ENCODE results near the gene ATP11C.
A peak's percentile ranks its signal among the peaks of the same experiment; 100 is the strongest.
"Not testable (repeated sequence)": the region's sequence is repeated elsewhere in the genome, so short reads cannot be mapped to it uniquely, and the experiment has no call there.

The ATP11C gene

DNA sequence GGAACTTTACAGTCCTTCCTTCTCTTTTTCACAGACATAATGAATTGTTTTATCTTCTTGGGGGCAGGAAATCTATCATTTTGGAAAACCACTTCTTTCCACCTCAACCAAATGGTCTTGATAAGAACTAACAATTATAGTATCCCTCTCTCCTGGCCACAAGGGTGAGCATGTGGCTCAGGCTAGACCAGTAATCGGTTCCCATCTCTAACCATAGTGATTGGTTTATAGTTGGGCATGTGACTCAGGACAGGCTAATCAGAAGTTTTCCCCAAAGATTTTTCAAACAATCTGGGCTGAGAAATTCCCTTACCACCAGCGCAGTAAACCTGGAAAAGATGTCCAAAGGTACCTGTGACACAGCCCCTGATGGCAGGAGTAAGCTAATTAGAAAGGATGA is 36.4 kb upstream of the ATP11C start:
- TF ChIP-seq, protein P1, sequence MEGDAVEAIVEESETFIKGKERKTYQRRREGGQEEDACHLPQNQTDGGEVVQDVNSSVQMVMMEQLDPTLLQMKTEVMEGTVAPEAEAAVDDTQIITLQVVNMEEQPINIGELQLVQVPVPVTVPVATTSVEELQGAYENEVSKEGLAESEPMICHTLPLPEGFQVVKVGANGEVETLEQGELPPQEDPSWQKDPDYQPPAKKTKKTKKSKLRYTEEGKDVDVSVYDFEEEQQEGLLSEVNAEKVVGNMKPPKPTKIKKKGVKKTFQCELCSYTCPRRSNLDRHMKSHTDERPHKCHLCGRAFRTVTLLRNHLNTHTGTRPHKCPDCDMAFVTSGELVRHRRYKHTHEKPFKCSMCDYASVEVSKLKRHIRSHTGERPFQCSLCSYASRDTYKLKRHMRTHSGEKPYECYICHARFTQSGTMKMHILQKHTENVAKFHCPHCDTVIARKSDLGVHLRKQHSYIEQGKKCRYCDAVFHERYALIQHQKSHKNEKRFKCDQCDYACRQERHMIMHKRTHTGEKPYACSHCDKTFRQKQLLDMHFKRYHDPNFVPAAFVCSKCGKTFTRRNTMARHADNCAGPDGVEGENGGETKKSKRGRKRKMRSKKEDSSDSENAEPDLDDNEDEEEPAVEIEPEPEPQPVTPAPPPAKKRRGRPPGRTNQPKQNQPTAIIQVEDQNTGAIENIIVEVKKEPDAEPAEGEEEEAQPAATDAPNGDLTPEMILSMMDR (IDR thresholded peaks at IDR 0.05; ENCODE audit: insufficient read depth, low read length, poor library complexity, severe bottlenecking) = no peak
- H3K27me3 ChIP-seq (replicated peaks; ENCODE audit: control insufficient read depth, insufficient read depth, low read length) = no peaks in the 10 kb centered on the region
- no peak for DNase-seq (ENCODE audit: extremely low read depth, insufficient read length)
- no peaks in the 10 kb centered on the region for H3K36me3 ChIP-seq (ENCODE audit: control insufficient read depth, insufficient read depth, low read length)
- no peak overlapping the region for H3K4me3 ChIP-seq (replicated peaks; ENCODE audit: low read depth, low read length)

DNA sequence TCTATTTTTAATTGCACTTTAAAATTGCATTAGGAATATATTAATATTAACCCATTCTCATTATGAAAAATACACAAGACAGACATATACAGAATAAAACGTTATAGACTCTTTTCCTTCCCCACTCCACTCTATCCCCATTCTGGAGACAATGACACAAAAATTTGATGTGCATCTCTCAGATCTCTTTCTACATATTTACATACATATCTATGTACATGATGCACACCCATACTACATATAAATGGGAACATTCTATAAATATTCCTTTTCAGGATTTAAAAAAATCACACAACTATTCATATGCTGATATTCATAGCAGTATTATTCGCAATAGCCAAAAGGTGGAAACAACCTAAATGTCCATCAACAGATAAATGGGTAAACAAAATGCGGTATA is 34.9 kb upstream of the ATP11C start:
- Histone ChIP-seq H3K36me3 (ENCODE audit: control insufficient read depth, insufficient read depth, low read length) (no peaks in the 10 kb centered on the region), H3K4me3 (replicated peaks; ENCODE audit: low read depth, low read length) (no peak overlapping the region), H3K27me3 (replicated peaks; ENCODE audit: control insufficient read depth, insufficient read depth, low read length) (no peaks in the 10 kb centered on the region)
- no peak for DNase-seq (ENCODE audit: extremely low read depth, insufficient read length)
- TF ChIP-seq, protein P1 (IDR thresholded peaks at IDR 0.05; ENCODE audit: insufficient read depth, low read length, poor library complexity, severe bottlenecking) = no peak

DNA sequence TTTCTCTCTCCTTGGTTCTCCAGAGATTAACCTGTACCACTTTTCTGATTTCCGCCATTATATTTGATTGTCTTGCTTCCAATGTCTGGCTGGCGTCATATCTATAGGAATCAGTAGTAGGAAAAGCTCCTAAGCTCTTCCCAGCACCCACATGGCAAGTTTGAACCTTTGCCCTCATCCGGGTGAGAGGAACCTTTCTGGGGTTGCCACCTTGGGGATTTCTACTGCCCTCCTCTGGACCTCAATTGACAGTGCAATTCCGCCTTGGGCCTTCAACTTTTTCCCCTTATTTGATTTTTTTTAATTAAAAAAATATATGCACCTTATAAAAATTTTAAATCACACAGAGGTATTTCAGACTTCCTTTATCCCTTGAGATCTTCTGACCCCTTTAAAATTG is 34.4 kb upstream of the ATP11C start:
- no peak for DNase-seq (ENCODE audit: extremely low read depth, insufficient read length)
- no peak overlapping the region for H3K4me3 ChIP-seq (replicated peaks; ENCODE audit: low read depth, low read length)

DNA sequence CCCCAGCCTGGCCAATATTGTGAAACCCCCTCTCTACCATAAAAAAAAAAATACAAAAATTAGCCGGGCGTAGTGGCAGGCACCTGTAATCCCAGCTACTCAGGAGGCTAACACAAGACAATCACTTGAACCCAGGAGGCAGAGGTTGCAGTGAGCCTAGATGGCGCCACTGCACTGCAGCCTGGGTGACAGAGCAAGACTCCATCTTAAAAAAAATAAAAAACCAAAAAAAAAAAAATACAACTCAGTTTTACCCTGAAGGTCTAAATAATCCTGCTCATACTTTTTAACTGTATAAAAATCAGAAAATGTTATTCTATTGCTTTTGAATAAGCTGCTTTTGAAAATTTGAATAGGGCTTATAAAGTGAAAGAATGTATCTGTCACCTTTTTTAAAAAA is 33.3 kb upstream of the ATP11C start:
- not testable (repeated sequence) for DNase-seq (ENCODE audit: extremely low read depth, insufficient read length); H3K4me3 ChIP-seq (replicated peaks; ENCODE audit: low read depth, low read length)
- TF ChIP-seq, protein P1 (IDR thresholded peaks at IDR 0.05; ENCODE audit: insufficient read depth, low read length, poor library complexity, severe bottlenecking) = peak; percentile 38

More for the DNA sequence above, 34.4 kb upstream of the ATP11C start:
- TF ChIP-seq, protein P1 (IDR thresholded peaks at IDR 0.05; ENCODE audit: insufficient read depth, low read length, poor library complexity, severe bottlenecking) = peak; percentile 58
- Histone ChIP-seq H3K36me3 (ENCODE audit: control insufficient read depth, insufficient read depth, low read length) (no peaks in the 10 kb centered on the region), H3K27me3 (replicated peaks; ENCODE audit: control insufficient read depth, insufficient read depth, low read length) (no peaks in the 10 kb centered on the region)

DNA sequence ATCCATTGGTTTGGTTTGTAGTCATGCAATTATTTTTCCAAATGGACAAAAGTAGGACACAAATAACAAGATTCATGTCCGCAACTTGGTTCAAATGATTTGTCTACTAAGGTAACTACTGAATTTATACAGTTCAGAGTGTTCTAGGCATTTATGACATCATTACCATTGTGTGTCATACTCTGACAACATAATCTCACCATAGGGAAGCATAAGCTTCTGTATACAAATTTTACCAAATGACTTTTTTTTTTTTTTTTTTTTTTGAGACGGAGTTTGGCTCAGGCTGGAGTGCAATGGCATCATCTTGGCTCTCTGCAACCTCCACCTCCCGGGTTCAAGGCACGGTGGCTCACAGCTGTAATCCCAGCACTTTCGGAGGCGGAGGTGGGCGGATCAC is 32.6 kb upstream of the ATP11C start, which contains the start of gene CXorf66:
CXorf66 (minus strand) TSS at position 101 of the 400 bp plus-strand sequence; CDS start at position 76, 25 bp downstream.
- no peaks in the 10 kb centered on the region for H3K27me3 ChIP-seq (replicated peaks; ENCODE audit: control insufficient read depth, insufficient read depth, low read length)
- no peak within 1 kb of the TSS for H3K4me3 ChIP-seq (replicated peaks; ENCODE audit: low read depth, low read length)
- TF ChIP-seq, protein P1 (IDR thresholded peaks at IDR 0.05; ENCODE audit: insufficient read depth, low read length, poor library complexity, severe bottlenecking) = no peak

More for the DNA sequence above, 33.3 kb upstream of the ATP11C start:
- H3K27me3 ChIP-seq (replicated peaks; ENCODE audit: control insufficient read depth, insufficient read depth, low read length); H3K36me3 ChIP-seq (ENCODE audit: control insufficient read depth, insufficient read depth, low read length): not testable (repeated sequence)

DNA sequence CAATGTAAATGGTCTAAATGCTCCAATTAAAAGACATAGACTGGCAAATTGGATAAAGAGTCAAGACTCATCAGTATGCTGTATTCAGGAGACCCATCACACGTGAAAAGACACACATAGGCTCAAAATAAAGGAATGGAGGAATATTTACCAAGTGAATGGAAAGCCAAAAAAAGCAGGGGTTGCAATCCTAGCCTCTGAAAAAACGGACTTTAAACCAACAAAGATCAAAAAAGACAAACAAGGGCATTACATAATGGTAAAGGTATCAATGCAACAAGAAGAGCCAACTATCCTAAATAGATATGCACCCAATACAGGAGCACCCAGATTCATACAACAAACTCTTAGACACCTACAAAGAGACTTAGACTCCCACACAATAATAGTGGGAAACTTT is 28.2 kb upstream of the ATP11C start:
- H3K36me3 ChIP-seq (ENCODE audit: control insufficient read depth, insufficient read depth, low read length); H3K27me3 ChIP-seq (replicated peaks; ENCODE audit: control insufficient read depth, insufficient read depth, low read length); H3K4me3 ChIP-seq (replicated peaks; ENCODE audit: low read depth, low read length); DNase-seq (ENCODE audit: extremely low read depth, insufficient read length): not testable (repeated sequence)

More for the DNA sequence above, 32.6 kb upstream of the ATP11C start, which contains the start of gene CXorf66:
- no peak for DNase-seq (ENCODE audit: extremely low read depth, insufficient read length)
- H3K36me3 ChIP-seq (ENCODE audit: control insufficient read depth, insufficient read depth, low read length) = no peaks in the 10 kb centered on the region

Measured in GM06990 (cell line).